Suprapubic skin (tissue), 4 donors: ENCODE results near the gene SOS1.

Source experiments
- EP300 ChIP-seq: sonication (generic); formaldehyde crosslinking; IDR thresholded peaks from one replicate; pipeline ENCODE4 v1.6.1; 2017; ENCODE audit warnings: antibody characterized with exemption
- POLR2AphosphoS5 ChIP-seq, 3 donors: sonication (generic); formaldehyde crosslinking; IDR thresholded peaks; one replicate each; pipeline ENCODE4 v1.6.1; 2017; ENCODE audit warnings: antibody characterized with exemption in 3 of 3
- TF ChIP-seq, protein P1 (sequence below), 2 donors: fragments of 200-600 bp in 1 of 2; fragments of 450-650 bp in 1 of 2; sonication (generic) in 1 of 2; IDR thresholded peaks; one replicate each; pipeline ENCODE4 v1.5.1; 2016 to 2019; ENCODE audit warnings: antibody characterized with exemption in 2 of 2, mild to moderate bottlenecking in 1 of 2, moderate library complexity in 1 of 2

DNA sequence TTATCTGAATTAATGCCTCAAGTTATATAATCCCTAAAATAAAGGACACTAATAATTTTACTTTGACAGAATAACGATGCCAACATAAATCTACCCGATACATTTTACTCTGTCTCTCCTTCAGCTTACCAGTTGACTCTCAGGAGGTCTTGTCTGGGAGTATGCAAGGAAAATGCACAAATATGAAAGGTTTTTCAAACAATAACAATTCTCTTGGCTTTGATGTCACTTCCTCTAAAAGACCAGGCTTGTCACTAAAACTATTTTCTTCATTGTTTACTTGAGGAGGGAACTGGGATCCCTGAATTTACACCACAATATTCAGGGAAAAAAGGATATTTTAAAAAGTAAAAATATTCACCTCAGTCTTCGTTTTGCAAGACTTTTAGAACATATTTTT lies 97.2 kb downstream of the SOS1 start:
- TF ChIP-seq, protein P1, sequence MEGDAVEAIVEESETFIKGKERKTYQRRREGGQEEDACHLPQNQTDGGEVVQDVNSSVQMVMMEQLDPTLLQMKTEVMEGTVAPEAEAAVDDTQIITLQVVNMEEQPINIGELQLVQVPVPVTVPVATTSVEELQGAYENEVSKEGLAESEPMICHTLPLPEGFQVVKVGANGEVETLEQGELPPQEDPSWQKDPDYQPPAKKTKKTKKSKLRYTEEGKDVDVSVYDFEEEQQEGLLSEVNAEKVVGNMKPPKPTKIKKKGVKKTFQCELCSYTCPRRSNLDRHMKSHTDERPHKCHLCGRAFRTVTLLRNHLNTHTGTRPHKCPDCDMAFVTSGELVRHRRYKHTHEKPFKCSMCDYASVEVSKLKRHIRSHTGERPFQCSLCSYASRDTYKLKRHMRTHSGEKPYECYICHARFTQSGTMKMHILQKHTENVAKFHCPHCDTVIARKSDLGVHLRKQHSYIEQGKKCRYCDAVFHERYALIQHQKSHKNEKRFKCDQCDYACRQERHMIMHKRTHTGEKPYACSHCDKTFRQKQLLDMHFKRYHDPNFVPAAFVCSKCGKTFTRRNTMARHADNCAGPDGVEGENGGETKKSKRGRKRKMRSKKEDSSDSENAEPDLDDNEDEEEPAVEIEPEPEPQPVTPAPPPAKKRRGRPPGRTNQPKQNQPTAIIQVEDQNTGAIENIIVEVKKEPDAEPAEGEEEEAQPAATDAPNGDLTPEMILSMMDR (IDR thresholded peaks at IDR 0.05): no peak
- TF ChIP-seq POLR2AphosphoS5 (IDR thresholded peaks at IDR 0.05) (no peak), EP300 (no peak)
